Measurements from ENCODE around the gene HYOU1.

The HYOU1 gene

DNA sequence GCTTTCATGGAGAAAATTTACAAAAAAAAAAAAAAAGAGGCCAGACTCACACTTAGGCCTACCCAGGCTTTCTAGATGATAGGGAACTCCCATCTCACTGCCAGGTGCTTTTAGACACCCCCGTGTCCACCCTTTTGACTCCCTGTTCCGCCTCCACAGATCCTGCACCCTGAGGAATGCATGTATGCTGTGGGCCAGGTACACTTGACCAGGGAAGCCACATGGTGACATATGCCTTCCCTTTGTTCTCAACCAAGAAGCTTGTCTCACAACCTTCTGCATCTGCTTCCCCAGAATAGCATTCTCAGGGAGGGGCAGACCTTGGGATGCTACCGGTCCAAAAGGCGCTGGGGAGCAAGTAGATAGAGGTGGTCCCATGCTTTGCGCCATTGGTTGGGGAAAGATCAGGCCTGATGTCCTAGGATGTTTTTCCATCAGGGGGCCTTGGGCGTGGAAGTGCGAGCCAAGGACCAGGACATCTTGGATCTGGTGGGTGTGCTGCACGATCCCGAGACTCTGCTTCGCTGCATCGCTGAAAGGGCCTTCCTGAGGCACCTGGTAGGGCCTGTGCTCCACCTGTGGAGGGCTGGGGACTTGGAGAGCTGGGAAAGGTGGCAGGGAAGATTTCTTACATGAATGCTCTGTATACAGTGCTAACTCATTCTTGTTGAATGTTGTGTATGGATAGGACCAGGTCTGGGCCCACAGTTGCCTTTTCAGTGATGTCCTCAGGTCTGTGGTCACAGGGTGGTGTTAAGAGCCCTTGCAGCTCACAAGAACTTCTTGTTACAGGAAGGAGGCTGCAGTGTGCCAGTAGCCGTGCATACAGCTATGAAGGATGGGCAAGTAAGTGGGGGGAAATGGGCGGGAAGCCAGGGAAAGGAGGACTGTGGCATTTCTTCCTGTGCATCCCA is 35.2 kb upstream of the HYOU1 start:
- no peak overlapping the region for H3K4me3 ChIP-seq (ENCODE audit: low read length)

DNA sequence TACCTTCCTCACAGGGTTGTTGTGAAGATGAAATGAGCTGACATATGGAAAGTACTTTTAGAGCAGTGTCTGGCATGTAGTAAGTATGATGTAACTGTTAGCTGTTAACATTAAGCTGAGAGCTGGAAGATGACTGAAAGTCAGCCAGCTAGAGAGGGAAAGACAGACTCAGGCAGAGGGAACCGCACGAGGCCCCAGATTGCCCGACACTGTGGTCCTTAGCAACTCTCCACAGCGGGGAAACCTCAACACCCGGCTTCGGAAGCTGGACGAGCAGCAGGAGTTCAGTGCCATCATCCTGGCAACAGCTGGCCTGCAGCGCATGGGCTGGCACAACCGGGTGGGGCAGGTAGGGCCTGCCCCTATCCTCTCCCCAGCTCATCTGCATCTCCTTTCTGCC is 34.2 kb upstream of the HYOU1 start:
- TF ChIP-seq, protein P1, sequence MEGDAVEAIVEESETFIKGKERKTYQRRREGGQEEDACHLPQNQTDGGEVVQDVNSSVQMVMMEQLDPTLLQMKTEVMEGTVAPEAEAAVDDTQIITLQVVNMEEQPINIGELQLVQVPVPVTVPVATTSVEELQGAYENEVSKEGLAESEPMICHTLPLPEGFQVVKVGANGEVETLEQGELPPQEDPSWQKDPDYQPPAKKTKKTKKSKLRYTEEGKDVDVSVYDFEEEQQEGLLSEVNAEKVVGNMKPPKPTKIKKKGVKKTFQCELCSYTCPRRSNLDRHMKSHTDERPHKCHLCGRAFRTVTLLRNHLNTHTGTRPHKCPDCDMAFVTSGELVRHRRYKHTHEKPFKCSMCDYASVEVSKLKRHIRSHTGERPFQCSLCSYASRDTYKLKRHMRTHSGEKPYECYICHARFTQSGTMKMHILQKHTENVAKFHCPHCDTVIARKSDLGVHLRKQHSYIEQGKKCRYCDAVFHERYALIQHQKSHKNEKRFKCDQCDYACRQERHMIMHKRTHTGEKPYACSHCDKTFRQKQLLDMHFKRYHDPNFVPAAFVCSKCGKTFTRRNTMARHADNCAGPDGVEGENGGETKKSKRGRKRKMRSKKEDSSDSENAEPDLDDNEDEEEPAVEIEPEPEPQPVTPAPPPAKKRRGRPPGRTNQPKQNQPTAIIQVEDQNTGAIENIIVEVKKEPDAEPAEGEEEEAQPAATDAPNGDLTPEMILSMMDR (IDR thresholded peaks at IDR 0.05; ENCODE audit: insufficient read depth, low read depth, low read length, missing control alignments) = no peak
- DNase-seq (ENCODE audit: low read depth) = no peak
- H3K4me3 ChIP-seq (ENCODE audit: low read length) = no peak overlapping the region

More for the DNA sequence above, 35.2 kb upstream of the HYOU1 start:
- TF ChIP-seq, protein P1 (IDR thresholded peaks at IDR 0.05; ENCODE audit: insufficient read depth, low read depth, low read length, missing control alignments) = no peak
- no peak for DNase-seq (ENCODE audit: low read depth)

DNA sequence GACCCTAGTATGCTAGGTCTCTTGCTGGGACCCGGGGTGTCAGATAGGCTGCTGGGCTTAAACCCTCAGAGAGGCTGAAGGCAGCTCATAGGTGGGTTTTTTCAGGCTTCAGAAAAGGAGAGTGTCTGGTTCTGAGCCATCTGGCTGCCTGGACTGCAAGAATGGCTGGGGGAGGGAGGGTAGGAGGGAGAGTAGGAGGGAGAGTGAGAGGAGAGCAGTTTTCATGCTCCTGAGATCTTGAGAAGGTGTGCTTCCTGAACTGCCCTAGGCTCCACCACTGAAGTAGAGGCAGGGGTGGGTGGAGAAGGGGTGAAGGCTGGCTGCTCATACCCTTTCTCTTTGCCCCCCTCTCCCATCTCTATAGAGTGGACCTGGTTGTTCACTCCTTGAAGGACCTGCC is 32.3 kb upstream of the HYOU1 start:
- no peak overlapping the region for H3K4me3 ChIP-seq (ENCODE audit: low read length)
- DNase-seq (ENCODE audit: low read depth) = no peak
- TF ChIP-seq, protein P1 (IDR thresholded peaks at IDR 0.05; ENCODE audit: insufficient read depth, low read depth, low read length, missing control alignments) = no peak

DNA sequence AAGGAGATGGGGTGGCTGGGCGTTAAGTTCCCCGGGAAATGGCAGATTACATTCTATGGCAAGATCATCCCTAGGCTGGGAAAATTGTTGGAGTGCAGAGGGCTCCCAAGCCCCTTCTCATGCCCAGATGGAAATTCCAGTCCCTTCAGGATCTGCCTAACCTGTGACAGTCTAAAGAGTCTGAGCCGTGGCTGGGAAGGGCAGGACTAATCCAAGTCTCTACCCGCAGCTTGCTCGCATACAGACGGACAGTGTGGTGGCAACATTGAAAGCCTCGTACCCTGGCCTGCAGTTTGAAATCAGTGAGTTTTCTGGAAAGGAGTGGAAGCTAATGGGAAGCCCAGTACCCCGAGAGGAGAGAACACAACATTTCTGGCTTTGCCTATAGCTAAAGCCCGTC is 31.4 kb upstream of the HYOU1 start:
- DNase-seq (ENCODE audit: low read depth) = no peak
- no peak overlapping the region for H3K4me3 ChIP-seq (ENCODE audit: low read length)
- TF ChIP-seq, protein P1 (IDR thresholded peaks at IDR 0.05; ENCODE audit: insufficient read depth, low read depth, low read length, missing control alignments) = no peak

- no peak overlapping the region for H3K4me3 ChIP-seq (ENCODE audit: low read length)
These were observed 30.8 kb upstream of the HYOU1 start for GRCh38 chr11:119087747-119088241.

GRCh38 chr11:119087123-119087522 is 30.1 kb upstream of the HYOU1 start:
- TF ChIP-seq, protein P1 (IDR thresholded peaks at IDR 0.05; ENCODE audit: insufficient read depth, low read depth, low read length, missing control alignments) = no peak
- DNase-seq (ENCODE audit: low read depth) = no peak
- H3K4me3 ChIP-seq (ENCODE audit: low read length) = no peak overlapping the region

More at GRCh38 chr11:119087747-119088241, 30.8 kb upstream of the HYOU1 start:
- DNase-seq (ENCODE audit: low read depth) = no peak
- TF ChIP-seq, protein P1 (IDR thresholded peaks at IDR 0.05; ENCODE audit: insufficient read depth, low read depth, low read length, missing control alignments) = no peak
